ENCODE measurements around the gene PERCC1.

GRCh38 chr16:1453316-1453715, 22.4 kb downstream of the PERCC1 start:
- TF ChIP-seq POLR2A (IDR thresholded peaks at IDR 0.05; ENCODE audit: low read length) (no peak), GATA1 (IDR thresholded peaks at IDR 0.05; ENCODE audit: low read depth, low read length) (no peak)
